Rectal smooth muscle tissue (tissue), 1 donor: ENCODE data around the gene LNX1.
"Not testable (repeated sequence)": the region's sequence is repeated elsewhere in the genome, so short reads cannot be mapped to it uniquely, and the experiment has no call there.

ENCODE experiments used
- H3K27ac ChIP-seq: one replicate; pipeline ENCODE4 v1.7.0; 2013; ENCODE audit warnings: low read depth, low read length, inconsistent platforms
- H3K27me3 ChIP-seq: one replicate; pipeline ENCODE4 v1.7.0; 2013; ENCODE audit warnings: low read length; ENCODE audit not compliant: control insufficient read depth, insufficient read depth
- H3K36me3 ChIP-seq: one replicate; pipeline ENCODE4 v1.7.0; 2013; ENCODE audit warnings: low read length; ENCODE audit not compliant: control insufficient read depth, insufficient read depth
- H3K4me1 ChIP-seq: one replicate; pipeline ENCODE4 v1.7.0; 2013; ENCODE audit warnings: low read length; ENCODE audit not compliant: control insufficient read depth, insufficient read depth
- H3K4me3 ChIP-seq: one replicate; pipeline ENCODE4 v1.7.0; 2013; ENCODE audit warnings: low read length
- H3K9ac ChIP-seq: one replicate; pipeline ENCODE4 v1.7.0; 2013; ENCODE audit warnings: low read length

The LNX1 gene

DNA sequence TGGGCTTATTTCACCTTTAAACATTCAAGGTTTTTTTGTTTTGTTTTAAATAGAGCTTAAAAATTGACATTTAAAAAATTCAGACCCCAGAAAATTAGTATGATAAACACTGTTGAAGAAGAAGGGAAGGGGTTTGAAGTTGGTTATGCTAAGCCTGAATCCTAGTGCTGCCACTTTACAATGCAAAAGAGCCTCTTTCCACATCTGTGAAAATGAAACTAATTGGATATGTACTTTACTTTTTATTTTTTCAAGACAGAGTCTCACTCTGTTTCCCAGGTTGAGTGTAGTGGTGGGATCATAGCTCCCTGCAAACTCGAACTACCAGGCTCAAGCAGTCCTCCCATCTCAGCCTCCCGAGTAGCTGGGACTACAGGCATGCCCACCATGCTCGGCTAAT lies 172.1 kb downstream of the LNX1 start:
- Histone ChIP-seq H3K27ac (no peak overlapping the region), H3K27me3 (no peaks in the 10 kb centered on the region), H3K36me3 (no peaks in the 10 kb centered on the region), H3K4me3 (no peak overlapping the region), H3K9ac (no peak overlapping the region), H3K4me1 (no peaks in the 10 kb centered on the region)

DNA sequence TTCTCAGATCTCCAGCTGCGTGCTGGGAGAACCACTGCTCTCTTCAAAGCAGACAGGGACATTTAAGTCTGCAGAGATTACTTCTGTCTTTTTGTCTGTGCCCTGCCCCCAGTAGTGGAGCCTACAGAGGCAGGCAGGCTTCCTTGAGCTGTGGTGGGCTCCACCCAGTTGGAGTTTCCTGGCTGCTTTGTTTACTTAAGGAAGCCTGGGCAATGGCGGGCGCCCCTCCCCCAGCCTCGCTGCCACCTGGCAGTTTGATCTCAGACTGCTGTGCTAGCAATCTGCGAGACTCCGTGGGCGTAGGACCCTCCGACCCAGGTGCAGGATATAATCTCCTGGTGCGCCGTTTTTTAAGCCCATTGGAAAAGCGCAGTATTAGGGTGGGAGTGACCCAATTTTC lies 181.8 kb downstream of the LNX1 start:
- H3K27me3 ChIP-seq, H3K36me3 ChIP-seq, H3K4me3 ChIP-seq, H3K9ac ChIP-seq, H3K4me1 ChIP-seq, H3K27ac ChIP-seq: not testable (repeated sequence)
